Ishikawa (cell line): ENCODE data around the gene FOXL2.

ENCODE experiments used
- CEBPB ChIP-seq: IDR thresholded peaks from 2 replicates; pipeline ENCODE4 v1.6.1; 2012
- CREB1 ChIP-seq: IDR thresholded peaks from 2 replicates; pipeline ENCODE4 v1.6.1; 2012; ENCODE audit warnings: low read depth
- EGR1 ChIP-seq: IDR thresholded peaks from 2 replicates; pipeline ENCODE4 v1.6.1; 2012
- EP300 ChIP-seq: IDR thresholded peaks from 2 replicates; pipeline ENCODE4 v1.6.1; 2012; ENCODE audit warnings: borderline replicate concordance
- FOXM1 ChIP-seq: IDR thresholded peaks from 2 replicates; pipeline ENCODE4 v1.6.1; 2012; ENCODE audit warnings: low read depth, borderline replicate concordance
- MAX ChIP-seq: IDR thresholded peaks from 2 replicates; pipeline ENCODE4 v1.6.1; 2012
- NFIC ChIP-seq: IDR thresholded peaks from 2 replicates; pipeline ENCODE4 v1.6.1; 2012
- RAD21 ChIP-seq: IDR thresholded peaks from 2 replicates; pipeline ENCODE4 v1.6.1; 2012; ENCODE audit warnings: low read depth
- REST ChIP-seq: IDR thresholded peaks from 2 replicates; pipeline ENCODE4 v1.6.1; 2012; ENCODE audit warnings: low read depth, mild to moderate bottlenecking
- TAF1 ChIP-seq: IDR thresholded peaks from 2 replicates; pipeline ENCODE4 v1.6.1; 2012; ENCODE audit warnings: low read depth, mild to moderate bottlenecking
- TCF12 ChIP-seq: IDR thresholded peaks from 2 replicates; pipeline ENCODE4 v1.6.1; 2012; ENCODE audit warnings: low read depth
- TEAD4 ChIP-seq: IDR thresholded peaks from 2 replicates; pipeline ENCODE4 v1.6.1; 2012
- USF1 ChIP-seq: IDR thresholded peaks from 2 replicates; pipeline ENCODE4 v1.6.1; 2012
- YY1 ChIP-seq: IDR thresholded peaks from 2 replicates; pipeline ENCODE4 v1.6.1; 2012; ENCODE audit warnings: low read depth
- ZBTB7A ChIP-seq: IDR thresholded peaks from 2 replicates; pipeline ENCODE4 v1.6.1; 2012; ENCODE audit warnings: low read depth

FOXL2 gene

DNA sequence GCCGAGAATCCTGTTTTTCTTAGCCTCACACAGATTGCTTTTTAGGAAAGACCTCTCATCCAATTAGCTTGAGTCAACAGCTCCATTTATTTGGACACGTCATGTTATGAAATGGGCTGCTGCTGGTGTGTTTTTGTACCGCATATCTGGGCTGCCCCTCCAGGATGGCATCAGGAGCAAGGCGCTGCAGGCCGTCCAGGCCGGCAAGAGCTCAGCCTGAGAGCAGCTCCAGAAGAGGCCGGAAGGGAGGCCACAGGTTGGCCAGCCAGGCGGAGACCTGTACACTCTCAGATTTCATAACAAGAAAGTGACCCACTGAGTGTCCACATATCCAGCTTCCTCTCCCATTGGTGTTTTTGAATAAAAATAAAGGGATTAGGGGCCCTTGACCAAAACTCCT is 28.4 kb upstream of the FOXL2 start:
- TF ChIP-seq RAD21 (no peak), TAF1 (no peak), CEBPB (no peak), TEAD4 (no peak), FOXM1 (no peak), TCF12 (no peak), CREB1 (no peak), REST (no peak), USF1 (no peak), EP300 (no peak), MAX (no peak), YY1 (no peak), EGR1 (no peak), NFIC (no peak), ZBTB7A (no peak)

DNA sequence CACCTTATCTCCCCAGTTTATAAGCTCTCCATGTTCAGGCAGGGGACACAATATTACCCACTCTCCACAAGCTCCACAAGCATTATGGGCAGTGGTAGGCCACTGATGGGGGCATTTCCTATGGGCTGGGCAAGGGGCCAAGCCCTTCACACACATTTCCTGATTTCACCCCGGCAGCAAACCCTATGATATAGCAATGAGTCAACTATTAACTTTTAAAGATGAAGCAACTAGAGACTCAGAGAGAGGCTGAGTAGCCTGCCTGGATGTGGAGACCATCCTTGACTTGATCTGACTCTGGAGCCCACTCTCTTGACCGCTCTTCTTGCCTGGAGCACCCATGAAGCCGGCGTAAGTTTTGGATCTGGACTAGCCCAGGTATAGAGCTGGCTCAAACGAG is 27.5 kb upstream of the FOXL2 start:
- TF ChIP-seq TAF1 (no peak), YY1 (no peak), CEBPB (no peak), TCF12 (no peak), MAX (no peak), USF1 (no peak), RAD21 (no peak), ZBTB7A (no peak), NFIC (no peak), EP300 (no peak), FOXM1 (no peak), REST (no peak)

- TF ChIP-seq EGR1 (no peak), USF1 (no peak), CEBPB (no peak), TAF1 (no peak), ZBTB7A (no peak), NFIC (no peak), TCF12 (no peak), YY1 (no peak)
Measured at GRCh38 chr3:138972941-138973340, 26.0 kb upstream of the FOXL2 start.

DNA sequence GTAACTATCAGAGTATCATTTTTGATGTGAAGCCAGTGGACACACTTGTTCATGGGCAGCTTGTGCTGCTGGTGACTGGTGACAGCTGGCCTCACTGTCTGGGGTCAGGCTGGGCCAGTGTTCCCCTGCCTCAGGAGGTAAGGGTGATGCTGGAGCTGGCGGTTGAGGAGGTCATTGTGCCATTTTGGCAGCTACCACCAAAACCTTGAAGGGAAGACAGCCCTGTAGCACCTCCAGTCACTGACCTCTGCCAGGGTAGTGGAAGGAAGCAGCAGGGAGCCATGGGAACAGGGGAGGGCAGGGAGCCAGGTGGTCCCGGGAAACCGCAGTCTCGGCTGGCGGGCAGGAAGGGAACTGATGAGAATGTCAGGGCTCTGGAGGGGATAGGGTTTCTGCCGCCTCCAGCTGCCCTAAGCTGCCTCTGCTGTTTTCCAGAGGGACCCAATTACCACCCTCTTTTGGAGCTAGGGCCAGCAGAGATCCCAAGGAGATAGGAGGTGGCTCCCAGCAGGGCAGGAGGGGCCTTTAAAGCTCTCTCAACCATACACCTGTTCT is 24.9 kb upstream of the FOXL2 start:
- TF ChIP-seq YY1, result no peak
- no peak for TF ChIP-seq CEBPB
- TF ChIP-seq TCF12, result no peak
- no peak for TF ChIP-seq ZBTB7A
- no peak for TF ChIP-seq USF1
- no peak for TF ChIP-seq TEAD4
- no peak for TF ChIP-seq CREB1
- TF ChIP-seq FOXM1, result no peak

DNA sequence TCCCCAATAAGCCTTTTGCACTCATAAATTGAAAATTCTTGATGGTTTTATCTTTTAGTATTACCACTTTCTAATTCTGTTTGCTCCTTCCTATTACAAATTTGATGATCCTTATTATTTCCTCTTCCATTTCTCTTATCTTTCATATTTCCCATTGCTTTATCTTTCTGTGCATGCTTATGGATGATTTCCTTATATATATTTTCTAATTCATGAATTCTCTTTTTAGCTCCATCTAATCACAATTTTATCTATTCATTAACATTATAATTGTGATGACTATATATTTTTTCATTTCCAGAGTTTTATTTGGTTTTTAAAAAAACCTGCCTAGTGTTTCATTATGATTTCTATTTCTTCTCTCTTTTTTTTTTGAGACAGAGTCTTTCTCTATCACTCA is 18.0 kb upstream of the FOXL2 start:
- TF ChIP-seq EGR1 (no peak), YY1 (no peak), EP300 (no peak), CREB1 (no peak), TEAD4 (no peak), CEBPB (no peak), TCF12 (no peak), NFIC (no peak), RAD21 (no peak), TAF1 (no peak), MAX (no peak), ZBTB7A (no peak), REST (no peak), USF1 (no peak), FOXM1 (no peak)
